SKM-1 treated with dmso at 0.1 percent for 144 hours (cell line): ENCODE results near the gene SHOC2.

Experiments used
- DNase-seq: peaks from one replicate; lab custom pipeline; 2025; ENCODE audit not compliant: unreplicated experiment; lab: John Stamatoyannopoulos, UW

The SHOC2 gene

GRCh38 chr10:110979611-110980010 lies 60.2 kb downstream of the SHOC2 start:
- DNase-seq = no peak

GRCh38 chr10:110980807-110981206 lies 61.4 kb downstream of the SHOC2 start:
- DNase-seq = no peak

- no peak for DNase-seq
Measured at GRCh38 chr10:110983466-110983865, 64.1 kb downstream of the SHOC2 start.

- DNase-seq = no peak
Measured at GRCh38 chr10:110985497-110986275, 66.3 kb downstream of the SHOC2 start.

DNA sequence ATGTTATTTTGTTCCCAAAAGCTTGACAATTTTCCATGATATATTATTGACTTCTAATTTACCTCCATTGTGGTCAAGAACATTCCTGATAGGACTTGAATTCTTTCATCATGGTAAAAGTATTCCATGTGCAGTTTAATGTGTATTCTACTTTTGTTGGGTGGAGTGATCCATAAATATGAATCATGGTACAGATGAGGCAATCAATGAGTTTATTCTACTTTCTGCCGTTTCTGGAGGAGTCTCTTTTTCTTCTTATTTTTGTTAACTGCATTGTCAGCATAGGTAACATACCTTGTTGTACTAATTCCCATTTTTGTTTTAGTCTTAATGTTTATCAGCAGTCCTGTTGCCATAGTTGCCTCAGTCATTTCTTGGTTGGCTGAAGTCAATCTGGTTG lies 69.6 kb downstream of the SHOC2 start:
- no peak for DNase-seq

GRCh38 chr10:110992006-110992800 lies 72.8 kb downstream of the SHOC2 start:
- no peak for DNase-seq

GRCh38 chr10:110993024-110993693 lies 73.8 kb downstream of the SHOC2 start:
- DNase-seq = no peak

- DNase-seq = no peak
Measured at GRCh38 chr10:110994406-110995086, 75.1 kb downstream of the SHOC2 start.

DNA sequence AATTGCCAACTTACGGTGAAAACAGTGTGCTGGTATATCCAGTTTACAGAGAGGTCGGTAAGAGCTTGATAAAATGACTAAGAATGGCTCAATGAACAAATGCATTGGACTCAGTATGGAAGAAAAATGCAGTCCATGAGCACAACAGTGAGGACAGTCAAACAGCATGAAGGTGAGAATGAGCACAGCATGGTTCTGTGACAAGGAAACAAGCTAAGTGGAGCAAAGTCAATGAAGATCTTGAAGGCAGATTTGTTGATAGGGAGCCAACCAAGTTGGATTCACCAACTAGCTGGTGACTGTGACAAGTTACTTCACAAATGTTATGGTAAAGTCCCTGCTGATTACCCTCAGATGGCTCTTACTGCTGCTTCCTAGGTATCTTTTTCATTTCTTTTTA lies 75.9 kb downstream of the SHOC2 start:
- no peak for DNase-seq

GRCh38 chr10:110996256-110996655 lies 76.9 kb downstream of the SHOC2 start:
- no peak for DNase-seq

- no peak for DNase-seq
Measured at GRCh38 chr10:111004016-111004415, 84.6 kb downstream of the SHOC2 start.

GRCh38 chr10:111007486-111007885 lies 88.1 kb downstream of the SHOC2 start:
- no peak for DNase-seq

GRCh38 chr10:111015181-111015580 lies 95.8 kb downstream of the SHOC2 start:
- DNase-seq = no peak

- DNase-seq = peak; percentile 16
Measured at GRCh38 chr10:111017098-111017497, 97.7 kb downstream of the SHOC2 start.

- DNase-seq = no peak
Measured at GRCh38 chr10:111018021-111018420, 98.6 kb downstream of the SHOC2 start.

GRCh38 chr10:111023060-111023459 lies 103.7 kb downstream of the SHOC2 start:
- DNase-seq = no peak

GRCh38 chr10:111030042-111030750 lies 110.8 kb downstream of the SHOC2 start:
- no peak for DNase-seq

GRCh38 chr10:111034598-111035310 lies 115.3 kb downstream of the SHOC2 start:
- DNase-seq = no peak

DNA sequence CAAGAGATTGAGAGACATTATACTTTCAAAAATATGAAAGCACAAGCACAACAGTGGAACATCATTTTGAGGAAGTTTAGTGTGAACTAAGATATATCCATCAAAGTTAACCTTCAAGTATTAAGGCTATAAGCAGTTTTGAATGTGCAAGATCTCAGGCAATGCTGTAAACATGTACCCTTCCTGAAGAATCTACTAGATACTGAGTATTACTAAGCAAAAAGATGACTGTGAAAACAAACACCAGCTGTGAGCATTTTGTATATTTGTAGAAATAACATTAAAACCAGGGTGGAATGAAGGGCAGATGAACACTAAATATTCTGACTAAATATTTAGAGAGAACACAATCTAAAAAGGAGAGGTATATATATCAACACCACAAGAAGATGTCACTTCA lies 116.1 kb downstream of the SHOC2 start:
- DNase-seq = no peak

DNA sequence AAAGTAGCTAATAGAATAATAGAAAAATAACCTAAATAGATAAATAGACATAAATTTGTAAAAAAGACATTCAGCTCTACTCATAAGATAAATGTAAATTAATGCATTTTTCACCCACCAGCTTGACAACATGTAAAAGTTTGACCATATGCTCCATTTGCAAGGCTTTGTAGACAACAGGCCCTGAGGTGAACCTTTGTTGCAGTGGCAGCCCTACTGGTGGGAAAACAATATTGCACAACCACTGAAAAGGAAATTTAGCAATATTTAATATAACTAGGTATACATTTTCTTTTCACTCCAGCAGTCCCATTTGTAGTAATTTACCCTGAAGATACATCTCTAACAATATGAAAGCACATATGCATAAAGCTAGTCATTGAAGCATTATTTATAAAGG lies 118.5 kb downstream of the SHOC2 start:
- no peak for DNase-seq
